GM18517 (cell line): ENCODE data around the gene VWA3B.
"Not testable (repeated sequence)": the region's sequence is repeated elsewhere in the genome, so short reads cannot be mapped to it uniquely, and the experiment has no call there.

Experiments
- ATAC-seq: cut with Tn5 transposase; IDR thresholded peaks from one replicate; pipeline ENCODE4 v1.9.1; 2021; ENCODE audit warnings: mild to moderate bottlenecking, moderate library complexity; ENCODE audit not compliant: unreplicated experiment

VWA3B gene

GRCh38 chr2:98086491-98087446 is at the start of gene VWA3B:
Gene VWA3B (plus strand): TSS chr2:98087167. CDS start chr2:98093093, 5,926 bp downstream.
- ATAC-seq = peak; percentile 59

- ATAC-seq = no peak
Observed at GRCh38 chr2:98037206-98037605, 49.8 kb upstream of the VWA3B start.

GRCh38 chr2:98037666-98038336 is 49.2 kb upstream of the VWA3B start:
- no peak for ATAC-seq

- no peak for ATAC-seq
Observed at GRCh38 chr2:98039085-98039756, 47.7 kb upstream of the VWA3B start.

GRCh38 chr2:98040331-98040939 is 46.5 kb upstream of the VWA3B start:
- ATAC-seq = no peak

GRCh38 chr2:98043101-98043500 is 43.9 kb upstream of the VWA3B start:
- no peak for ATAC-seq

GRCh38 chr2:98044730-98045129 is 42.2 kb upstream of the VWA3B start:
- not testable (repeated sequence) for ATAC-seq

- no peak for ATAC-seq
Observed at GRCh38 chr2:98050070-98050469, 36.9 kb upstream of the VWA3B start.

GRCh38 chr2:98058191-98058975 is 28.6 kb upstream of the VWA3B start:
- no peak for ATAC-seq

GRCh38 chr2:98060277-98060676 is 26.7 kb upstream of the VWA3B start:
- no peak for ATAC-seq

GRCh38 chr2:98063291-98063854 is 23.6 kb upstream of the VWA3B start:
- no peak for ATAC-seq

GRCh38 chr2:98065808-98066207 is 21.2 kb upstream of the VWA3B start:
- ATAC-seq = no peak

GRCh38 chr2:98067160-98067559 is 19.8 kb upstream of the VWA3B start:
- no peak for ATAC-seq

- no peak for ATAC-seq
Observed at GRCh38 chr2:98070081-98070480, 16.9 kb upstream of the VWA3B start.

- no peak for ATAC-seq
Observed at GRCh38 chr2:98072442-98072841, 14.5 kb upstream of the VWA3B start.

- ATAC-seq = no peak
Observed at GRCh38 chr2:98078701-98079100, 8.3 kb upstream of the VWA3B start.

- ATAC-seq = no peak
Observed at GRCh38 chr2:98084151-98084868, 2.7 kb upstream of the VWA3B start.

- no peak for ATAC-seq
Observed at GRCh38 chr2:98084869-98085238, 2.1 kb upstream of the VWA3B start.

- no peak for ATAC-seq
Observed at GRCh38 chr2:98085649-98086048, 1.3 kb upstream of the VWA3B start.
